Hepatocyte (in vitro differentiated cells): Measurements from ENCODE around the gene MTA3. TPM values are rescaled to one million over a fixed set of nuclear protein-coding genes. Genes with fewer than 3 reads are reported as not detected.
"Not testable (repeated sequence)": the region's sequence is repeated elsewhere in the genome, so short reads cannot be mapped to it uniquely, and the experiment has no call there.

Experiments
- DNase-seq: peaks from one replicate; pipeline ENCODE4 v3.0.0-alpha.2; 2016; ENCODE audit warnings: low spot score
- H2AFZ ChIP-seq: fragments of 200-600 bp; sonication (generic); 2 replicates; pipeline ENCODE4 v1.6.0; 2016; ENCODE audit warnings: antibody characterized with exemption, mild to moderate bottlenecking
- H3K27ac ChIP-seq: fragments of 200-600 bp; sonication (generic); 2 replicates; pipeline ENCODE4 v1.5.1; 2016; ENCODE audit warnings: mild to moderate bottlenecking
- H3K27me3 ChIP-seq: fragments of 200-600 bp; sonication (generic); 2 replicates; pipeline ENCODE4 v1.6.1; 2016
- H3K36me3 ChIP-seq: fragments of 200-600 bp; sonication (generic); replicated peaks from 2 replicates; pipeline ENCODE4 v1.5.1; 2016; ENCODE audit warnings: low read depth; ENCODE audit not compliant: insufficient read depth
- H3K4me1 ChIP-seq: fragments of 200-600 bp; sonication (generic); 2 replicates; pipeline ENCODE4 v1.5.1; 2016; ENCODE audit warnings: mild to moderate bottlenecking, moderate library complexity; ENCODE audit not compliant: insufficient read depth
- H3K4me2 ChIP-seq: fragments of 200-600 bp; sonication (generic); 2 replicates; pipeline ENCODE4 v1.6.0; 2016
- H3K4me3 ChIP-seq: fragments of 200-600 bp; sonication (generic); 2 replicates; pipeline ENCODE4 v1.5.1; 2016; ENCODE audit warnings: mild to moderate bottlenecking
- H3K79me2 ChIP-seq: fragments of 200-600 bp; sonication (generic); 2 replicates; pipeline ENCODE4 v1.6.0; 2017; ENCODE audit warnings: mild to moderate bottlenecking
- H3K9me2 ChIP-seq: fragments of 200-600 bp; sonication (generic); replicated peaks from 2 replicates; pipeline ENCODE4 v1.6.0; 2017; ENCODE audit warnings: mild to moderate bottlenecking; ENCODE audit not compliant: insufficient read depth
- H3K9me3 ChIP-seq: fragments of 200-600 bp; sonication (generic); 2 replicates; pipeline ENCODE4 v1.5.1; 2016; ENCODE audit warnings: low read depth, mild to moderate bottlenecking
- H4K20me1 ChIP-seq: fragments of 200-600 bp; sonication (generic); 2 replicates; pipeline ENCODE4 v1.6.0; 2016; ENCODE audit warnings: mild to moderate bottlenecking; ENCODE audit not compliant: insufficient read depth, poor library complexity, severe bottlenecking
- CTCF ChIP-seq: fragments of 200-600 bp; sonication (generic); IDR thresholded peaks from 2 replicates; pipeline ENCODE4 v1.5.1; 2016; ENCODE audit warnings: antibody characterized with exemption, mild to moderate bottlenecking; ENCODE audit not compliant: poor library complexity
- EZH2 ChIP-seq: fragments of 200-600 bp; sonication (generic); IDR thresholded peaks from 2 replicates; pipeline ENCODE4 v1.6.1; 2016; ENCODE audit warnings: antibody characterized with exemption, mild to moderate bottlenecking, borderline replicate concordance
- EZH2phosphoT487 ChIP-seq: fragments of 200-600 bp; sonication (generic); IDR thresholded peaks from one replicate; pipeline ENCODE4 v1.6.1; 2018; ENCODE audit warnings: antibody characterized with exemption, mild to moderate bottlenecking, low read depth, moderate library complexity; ENCODE audit not compliant: unreplicated experiment, severe bottlenecking
- WGBS: methylation state at CpG from one replicate; pipeline ENCODE4 v1.1.6; 2016; ENCODE audit warnings: low lambda C conversion rate; ENCODE audit errors: missing lambda C conversion rate; 5-methylcytosine and 5-hydroxymethylcytosine counted together
- polyA plus RNA-seq: library from polyadenylated mRNA; unstranded; fragments of >200 nt; fragmentation: Nextera tagmentation; extraction: Ambion mirVana; gene quantifications from 2 replicates; pipeline ENCODE4 v1.2.1, GENCODE V29; 2016
- total RNA-seq: library from RNA; depleted of rRNA; stranded (reverse); fragments of >200 nt; gene quantifications from 2 replicates; pipeline ENCODE4 v1.2.3, GENCODE V29; 2014

MTA3 gene
- total and polyA plus RNA-seq, 2 experiments from 2014 or later = 34.6 to 44.3 TPM

- Histone ChIP-seq H3K36me3 (no peaks in the 10 kb centered on the region), H4K20me1 (no peaks in the 10 kb centered on the region), H3K4me2 (no peak overlapping the region), H2AFZ (no peak overlapping the region), H3K9me3 (no peaks in the 10 kb centered on the region), H3K4me1 (no peaks in the 10 kb centered on the region), H3K27me3 (no peaks in the 10 kb centered on the region), H3K79me2 (peaks cover 23% of the 10 kb centered on the region), H3K9me2 (no peaks in the 10 kb centered on the region), H3K27ac (no peak overlapping the region), H3K4me3 (no peak overlapping the region)
- TF ChIP-seq EZH2 (no peak), CTCF (no peak), EZH2phosphoT487 (no peak)
- DNase-seq = no peak
- 81% methylated on average over 5 of the region's 5 CpGs for WGBS
These were observed 49.7 kb downstream of the MTA3 start for GRCh38 chr2:42618116-42618515.

DNA sequence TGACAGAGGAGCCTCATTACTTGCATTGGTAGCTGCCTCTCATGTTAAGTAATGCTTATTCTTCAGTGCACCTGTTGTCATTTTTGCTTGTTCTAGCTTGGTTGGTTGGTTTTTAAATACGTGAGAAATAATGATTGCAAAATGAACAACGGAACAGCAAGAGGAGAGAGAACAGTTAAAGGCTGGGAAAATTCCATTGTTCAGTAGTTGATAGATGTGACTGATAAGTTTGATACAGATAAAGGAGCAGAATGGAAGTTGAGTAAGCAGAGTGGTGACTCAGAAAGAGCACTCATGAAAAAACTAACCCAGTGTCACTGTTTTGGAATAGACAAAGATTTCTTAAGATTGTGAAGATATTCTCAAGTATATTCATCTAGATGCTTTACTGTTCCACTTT lies 50.5 kb downstream of the MTA3 start:
- no peaks in the 10 kb centered on the region for H4K20me1 ChIP-seq
- H2AFZ ChIP-seq = no peak overlapping the region
- no peaks in the 10 kb centered on the region for H3K36me3 ChIP-seq
- no peaks in the 10 kb centered on the region for H3K9me3 ChIP-seq
- no peaks in the 10 kb centered on the region for H3K9me2 ChIP-seq
- no peak overlapping the region for H3K27ac ChIP-seq
- 57% methylated on average over 2 of the region's 2 CpGs for WGBS
- H3K27me3 ChIP-seq = no peaks in the 10 kb centered on the region
- no peaks in the 10 kb centered on the region for H3K4me1 ChIP-seq
- no peak overlapping the region for H3K4me3 ChIP-seq
- no peak overlapping the region for H3K4me2 ChIP-seq
- no peak for TF ChIP-seq EZH2phosphoT487
- no peak for TF ChIP-seq CTCF
- no peak for TF ChIP-seq EZH2
- peaks cover 23% of the 10 kb centered on the region for H3K79me2 ChIP-seq
- no peak for DNase-seq

DNA sequence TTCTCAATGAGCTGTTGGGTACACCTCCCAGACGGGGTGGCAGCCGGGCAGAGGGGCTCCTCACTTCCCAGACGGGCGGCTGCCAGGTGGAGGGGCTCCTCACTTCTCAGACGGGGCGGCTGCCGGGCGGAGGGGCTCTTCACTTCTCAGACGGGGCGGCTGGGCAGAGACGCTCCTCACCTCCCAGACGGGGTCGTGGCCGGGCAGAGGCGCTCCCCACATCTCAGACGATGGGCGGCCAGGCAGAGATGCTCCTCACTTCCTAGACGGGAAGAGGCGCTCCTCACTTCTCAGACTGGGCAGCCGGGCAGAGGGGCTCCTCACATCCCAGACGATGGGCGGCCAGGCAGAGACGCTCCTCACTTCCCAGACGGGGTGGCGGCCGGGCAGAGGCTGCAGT lies 53.2 kb downstream of the MTA3 start:
- over 99% methylated on average over 17 of the region's 26 CpGs for WGBS
- DNase-seq, H3K27me3 ChIP-seq, H3K4me3 ChIP-seq, H3K4me2 ChIP-seq, H3K27ac ChIP-seq, H3K36me3 ChIP-seq, H2AFZ ChIP-seq, H4K20me1 ChIP-seq, H3K9me2 ChIP-seq, H3K4me1 ChIP-seq, H3K9me3 ChIP-seq: not testable (repeated sequence)
- peaks cover 22% of the 10 kb centered on the region for H3K79me2 ChIP-seq

- Histone ChIP-seq H3K79me2 (peaks cover 14% of the 10 kb centered on the region), H3K27me3 (no peaks in the 10 kb centered on the region), H3K9me3 (no peaks in the 10 kb centered on the region), H2AFZ (no peak overlapping the region), H3K9me2 (no peaks in the 10 kb centered on the region), H3K4me1 (no peaks in the 10 kb centered on the region), H4K20me1 (no peaks in the 10 kb centered on the region), H3K4me3 (no peak overlapping the region), H3K4me2 (no peak overlapping the region), H3K27ac (no peak overlapping the region), H3K36me3 (no peaks in the 10 kb centered on the region)
- DNase-seq = no peak
- TF ChIP-seq CTCF = no peak
- 84% methylated on average over 5 of the region's 5 CpGs for whole genome bisulfite sequencing
These were observed 54.7 kb downstream of the MTA3 start for GRCh38 chr2:42622943-42623676.
